Left lung (tissue), 10 donors: ENCODE results near the gene SRCAP. TPM values are rescaled to one million over a fixed set of nuclear protein-coding genes. Genes with fewer than 3 reads are reported as not detected.
A peak's percentile ranks its signal among the peaks of the same experiment; 100 is the strongest.

Experiments
- ATAC-seq: fragments of 200-7000 bp; cut with Tn5 transposase; one replicate; pipeline ENCODE4 v1.9.1; 2020; ENCODE audit warnings: moderate library complexity
- DNase-seq, 4 donors: peaks; one replicate each; pipeline ENCODE4 v3.0.0-alpha.2; 2013 to 2020
- H3K27ac ChIP-seq, 2 donors: fragments of 200-600 bp; sonication (generic) in 1 of 2; one replicate each; pipeline versions ENCODE4 v1.5.0 to v1.8.0; 2020 to 2021
- H3K27me3 ChIP-seq, 2 donors: fragments of 200-600 bp; sonication (generic) in 1 of 2; one replicate each; pipeline versions ENCODE4 v1.5.0 to v1.8.0; 2020 to 2021
- H3K36me3 ChIP-seq, 2 donors: fragments of 200-600 bp; sonication (generic) in 1 of 2; one replicate each; pipeline versions ENCODE4 v1.5.0 to v1.8.0; 2020 to 2021
- H3K4me1 ChIP-seq, 2 donors: fragments of 200-600 bp; one replicate each; pipeline ENCODE4 v1.8.0; 2021
- H3K4me3 ChIP-seq, 2 donors: fragments of 200-600 bp; sonication (generic) in 1 of 2; one replicate each; pipeline versions ENCODE4 v1.5.0 to v1.8.0; 2020 to 2021; ENCODE audit warnings: mild to moderate bottlenecking in 1 of 2
- H3K9me3 ChIP-seq, 2 donors: fragments of 200-600 bp; sonication (generic) in 1 of 2; one replicate each; pipeline versions ENCODE4 v1.5.0 to v1.8.0; 2020 to 2021
- CTCF ChIP-seq, 2 donors: fragments of 200-600 bp; sonication (generic) in 1 of 2; IDR thresholded peaks; one replicate each; pipeline versions ENCODE4 v1.5.0 to v1.8.0; 2021; ENCODE audit warnings: antibody characterized with exemption in 2 of 2
- intact Hi-C, 2 donors: fragments of 100-400 bp; cut with DNase I; formaldehyde crosslinking; loops; one replicate each; pipeline versions ENCODE4 v1.11.2 to v1.14.2; 2022
- polyA plus RNA-seq, 6 donors: library from polyadenylated mRNA; unstranded; fragments of 120-200 nt; gene quantifications; one replicate each; pipeline ENCODE4 v1.2.1, GENCODE V29; 2013; ENCODE audit not compliant: insufficient read length in 6 of 6
- total RNA-seq, 2 donors: library from RNA; stranded (reverse); fragmentation: NEBNext Ultra II Directional; extraction: Animal tissue kit (Norgen Biotek cat#: 25700); gene quantifications; one replicate each; pipeline ENCODE4 v1.2.1, GENCODE V29; 2021
- donor health status: DM: no; HTN: yes; CAD: no.
- donor health status: DM: no; HTN: no; CAD: no.

The SRCAP gene
- total and polyA plus RNA-seq, 8 donors: 30.7 to 67.4 (median 40.6) TPM

- ATAC-seq (no peak), DNase-seq (no peak)
- H3K9me3 ChIP-seq: no peaks in the 10 kb centered on the region
- peaks cover 15 to 55% of the 10 kb centered on the region in 2 donors for H3K4me1 ChIP-seq
- no peak overlapping the region for H3K4me3 ChIP-seq
- H3K27ac ChIP-seq: peak overlapping the region in 1 of 2 donors; percentile 100
- no peaks in the 10 kb centered on the region for H3K27me3 ChIP-seq
- peaks cover 0 to 55% of the 10 kb centered on the region in 2 donors for H3K36me3 ChIP-seq
- TF ChIP-seq CTCF (IDR thresholded peaks at IDR 0.05): no peak
- intact Hi-C loops: no loop called here
Measured at GRCh38 chr16:30656388-30656787, 42.6 kb upstream of the SRCAP start.

- intact Hi-C loops: no loop called here
- Histone ChIP-seq H3K4me3 (peak overlapping the region; percentile 27 to 91), H3K4me1 (peaks cover 13 to 56% of the 10 kb centered on the region in 2 donors), H3K9me3 (no peaks in the 10 kb centered on the region), H3K27me3 (no peaks in the 10 kb centered on the region), H3K27ac (peak overlapping the region; percentile 86 to 100), H3K36me3 (peaks cover 0 to 63% of the 10 kb centered on the region in 2 donors)
- DNase-seq (no peak), ATAC-seq (no peak)
- TF ChIP-seq CTCF (IDR thresholded peaks at IDR 0.05): no peak
Measured at GRCh38 chr16:30656974-30657865, 41.8 kb upstream of the SRCAP start.

DNA sequence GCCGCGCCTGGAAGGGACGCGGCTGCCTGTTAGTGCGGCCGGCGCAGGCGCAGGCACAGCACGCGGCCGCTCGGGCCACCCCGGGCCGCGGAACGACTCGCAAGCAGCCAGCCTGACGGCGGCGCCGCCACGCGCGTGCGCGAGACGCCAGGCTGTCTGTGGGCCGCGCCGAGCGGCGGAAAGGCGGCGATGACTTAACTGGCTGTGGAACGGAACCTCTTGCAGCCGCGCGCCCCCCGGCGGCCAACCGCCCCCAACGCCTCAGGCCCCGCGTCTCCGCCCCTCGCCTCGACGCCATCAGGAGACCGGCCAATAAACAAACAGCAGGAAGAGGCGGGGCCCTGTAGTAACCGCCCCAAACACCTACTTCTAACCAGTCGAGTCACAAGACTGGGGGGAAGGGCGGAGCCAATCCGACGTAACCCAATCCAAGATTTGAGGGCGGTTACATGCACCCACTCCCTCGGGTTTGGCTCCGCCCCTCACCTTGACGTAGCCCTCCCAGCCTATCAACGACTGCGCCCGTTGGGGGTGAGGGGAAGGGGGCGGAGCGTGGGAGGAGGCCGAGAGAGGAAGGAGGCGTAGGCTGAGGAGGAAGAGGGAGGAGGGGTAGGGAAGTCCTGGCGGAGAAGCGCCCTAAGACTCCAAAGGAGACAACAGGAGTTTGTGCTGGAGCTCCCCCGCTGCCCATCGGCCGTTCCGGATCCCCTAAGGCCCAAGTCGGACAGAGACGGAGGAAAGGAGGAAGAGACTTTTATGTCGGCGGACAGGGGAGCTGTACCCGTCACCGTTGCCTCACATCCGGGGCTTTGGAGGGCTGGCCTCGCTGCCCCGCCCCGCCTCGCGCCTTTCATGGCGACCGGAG lies 40.9 kb upstream of the SRCAP start, which contains the start of gene FBRS:
FBRS (plus strand) TSS at position 566 of the 865 bp plus-strand sequence. CDS start 1,088 bp downstream, outside the sequence.
- H3K4me1 ChIP-seq: peaks cover 10 to 56% of the 10 kb centered on the region in 2 donors
- intact Hi-C loops: no loop called here
- H3K36me3 ChIP-seq: peaks cover 0 to 63% of the 10 kb centered on the region in 2 donors
- ATAC-seq (peak; percentile 88), DNase-seq (peak; percentile 100)
- peak; percentile 79 to 96 for TF ChIP-seq CTCF (IDR thresholded peaks at IDR 0.05)
- H3K9me3 ChIP-seq: no peaks in the 10 kb centered on the region
- H3K4me3 ChIP-seq: peak within 1 kb of the TSS; percentile 87 to 91
- H3K27me3 ChIP-seq: no peaks in the 10 kb centered on the region
- peak within 1 kb of the TSS; percentile 99 to 100 for H3K27ac ChIP-seq

GRCh38 chr16:30658731-30659506 lies 40.1 kb upstream of the SRCAP start:
- Histone ChIP-seq H3K36me3 (peaks cover 0 to 63% of the 10 kb centered on the region in 2 donors), H3K4me3 (peak overlapping the region; percentile 87 to 91), H3K27ac (peak overlapping the region; percentile 99 to 100), H3K4me1 (peaks cover 10 to 57% of the 10 kb centered on the region in 2 donors), H3K27me3 (no peaks in the 10 kb centered on the region), H3K9me3 (no peaks in the 10 kb centered on the region)
- no peak for TF ChIP-seq CTCF (IDR thresholded peaks at IDR 0.05)
- intact Hi-C loops: no loop called here
- peak; percentile 38 to 91 (median 62) for DNase-seq
- peak; percentile 48 for ATAC-seq
